GM19397 (cell line): ENCODE results near the gene IL37.

ENCODE experiments used
- ATAC-seq: cut with Tn5 transposase; IDR thresholded peaks from one replicate; pipeline ENCODE4 v1.9.1; 2021; ENCODE audit warnings: mild to moderate bottlenecking, moderate library complexity; ENCODE audit not compliant: unreplicated experiment

Gene IL37, protein sequence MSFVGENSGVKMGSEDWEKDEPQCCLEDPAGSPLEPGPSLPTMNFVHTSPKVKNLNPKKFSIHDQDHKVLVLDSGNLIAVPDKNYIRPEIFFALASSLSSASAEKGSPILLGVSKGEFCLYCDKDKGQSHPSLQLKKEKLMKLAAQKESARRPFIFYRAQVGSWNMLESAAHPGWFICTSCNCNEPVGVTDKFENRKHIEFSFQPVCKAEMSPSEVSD

DNA sequence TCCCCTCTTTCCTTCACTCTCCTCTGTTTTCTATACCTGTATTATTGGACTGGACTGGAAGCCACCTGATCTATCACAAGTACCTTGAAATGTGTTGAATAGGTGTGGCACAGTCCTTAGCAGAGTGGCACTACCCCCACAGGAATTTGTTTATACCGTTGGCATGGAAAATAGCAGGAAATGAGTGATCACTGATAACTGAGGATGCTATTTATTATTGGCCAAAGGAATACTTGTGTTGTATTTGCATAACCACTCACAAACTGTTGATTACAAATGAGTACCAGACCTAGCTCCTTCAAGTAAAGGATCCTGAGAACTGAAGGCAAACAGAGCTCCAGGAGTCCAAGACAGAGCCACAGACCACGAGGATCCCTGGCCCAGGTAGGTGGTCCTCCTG is at the start of gene IL37:
Gene IL37 (plus strand): TSS at position 301 of the 400 bp plus-strand sequence. CDS start 1,848 bp downstream, outside the sequence.
- ATAC-seq, result no peak

GRCh38 chr2:112864072-112864471 is 46.9 kb upstream of the IL37 start:
- ATAC-seq, result no peak

GRCh38 chr2:112866128-112866835 is 44.7 kb upstream of the IL37 start:
- no peak for ATAC-seq

DNA sequence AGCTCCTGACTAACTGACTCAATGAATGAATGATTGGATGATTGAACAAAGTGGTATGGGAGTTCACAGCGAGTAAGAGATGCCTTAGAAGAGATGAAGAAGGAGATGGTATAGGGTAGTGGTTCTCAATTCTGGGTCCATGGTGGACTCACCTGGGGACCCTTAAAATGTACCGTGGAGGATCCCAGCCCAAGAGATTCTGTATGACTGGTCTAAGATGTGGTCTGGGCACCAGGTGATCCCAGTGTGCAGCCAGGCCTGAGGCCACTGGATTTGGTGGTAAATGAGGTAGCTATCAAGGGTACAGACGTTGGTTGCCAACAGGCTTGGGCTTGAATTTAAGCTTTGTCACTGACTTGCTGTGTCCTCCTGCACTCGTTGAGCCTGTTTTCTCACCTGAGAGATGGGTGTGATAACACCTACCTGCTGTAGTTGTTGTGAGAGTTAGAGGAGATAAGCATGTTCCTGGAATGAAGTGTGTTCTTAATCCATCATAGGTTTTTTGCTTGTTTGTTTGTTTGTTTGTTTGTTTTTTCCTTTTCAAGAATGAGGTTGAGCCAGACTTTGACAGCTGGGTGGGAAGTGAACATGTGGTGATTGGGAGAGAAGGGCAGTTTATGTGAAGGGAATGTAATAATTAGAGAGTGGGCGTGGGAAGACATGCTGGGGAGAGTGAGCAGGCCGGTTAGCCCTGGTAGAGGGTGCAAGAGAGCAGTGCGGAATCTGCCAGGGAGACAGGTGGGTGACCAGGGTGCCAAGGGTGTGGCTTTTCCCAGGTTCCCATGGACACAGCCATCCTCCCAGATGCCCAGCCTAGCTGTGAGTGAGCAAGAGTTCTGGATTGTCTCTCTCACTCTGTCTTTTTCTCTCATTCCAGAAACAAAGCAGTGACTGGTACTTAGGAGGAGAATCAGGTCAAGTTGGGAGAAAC is 43.0 kb upstream of the IL37 start:
- no peak for ATAC-seq

- no peak for ATAC-seq
Observed at GRCh38 chr2:112869258-112869842, 41.6 kb upstream of the IL37 start.

- no peak for ATAC-seq
Observed at GRCh38 chr2:112870841-112871835, 39.8 kb upstream of the IL37 start.

- no peak for ATAC-seq
Observed at GRCh38 chr2:112876257-112876970, 34.6 kb upstream of the IL37 start.

GRCh38 chr2:112876971-112877361 is 34.0 kb upstream of the IL37 start:
- ATAC-seq, result no peak

DNA sequence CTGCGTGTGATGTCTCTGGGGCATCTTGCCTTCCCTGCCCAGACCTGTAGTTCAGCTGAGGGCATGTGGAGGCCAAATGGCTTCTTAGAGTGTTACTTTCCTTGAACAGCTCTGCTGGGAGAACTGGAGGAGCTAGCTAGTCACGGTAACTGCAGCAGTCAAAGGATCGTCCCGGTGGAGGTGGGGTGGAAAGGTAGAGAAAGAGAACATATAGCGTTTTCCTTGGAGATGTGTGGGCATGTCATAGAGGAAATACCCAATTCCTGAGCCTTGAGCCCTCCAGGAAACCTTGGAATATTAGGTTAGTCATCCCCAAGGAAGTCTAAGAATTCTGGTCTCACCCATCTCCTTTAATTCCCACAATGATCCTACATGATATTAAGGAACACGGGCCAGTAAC is 33.5 kb upstream of the IL37 start:
- ATAC-seq, result no peak

DNA sequence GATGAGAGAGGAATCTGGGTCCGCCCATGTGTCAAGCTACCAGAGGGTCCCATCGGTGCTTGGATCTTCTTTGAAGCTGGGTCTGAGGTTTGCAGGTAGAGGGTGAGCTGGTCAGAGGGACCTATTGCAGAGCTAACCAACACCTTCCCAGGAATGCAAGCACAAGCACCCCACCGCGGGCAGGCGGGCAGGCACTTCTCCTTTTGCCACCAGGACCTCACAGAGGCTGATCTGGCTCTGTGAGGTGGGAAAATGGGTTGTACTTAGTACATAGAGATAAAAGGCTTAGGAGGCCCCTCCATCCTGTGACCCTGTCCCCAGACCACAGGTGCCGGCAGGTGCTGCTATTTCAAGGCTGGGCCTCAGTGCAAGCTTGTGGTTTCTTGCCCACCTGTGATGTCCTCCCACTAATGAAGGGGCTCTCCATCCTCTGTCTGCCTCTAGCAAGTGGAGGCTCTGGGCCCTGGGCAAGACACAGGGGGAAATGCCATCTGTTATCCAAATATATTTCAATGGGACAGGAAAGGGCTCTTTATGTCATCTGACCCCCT is 31.4 kb upstream of the IL37 start:
- no peak for ATAC-seq

DNA sequence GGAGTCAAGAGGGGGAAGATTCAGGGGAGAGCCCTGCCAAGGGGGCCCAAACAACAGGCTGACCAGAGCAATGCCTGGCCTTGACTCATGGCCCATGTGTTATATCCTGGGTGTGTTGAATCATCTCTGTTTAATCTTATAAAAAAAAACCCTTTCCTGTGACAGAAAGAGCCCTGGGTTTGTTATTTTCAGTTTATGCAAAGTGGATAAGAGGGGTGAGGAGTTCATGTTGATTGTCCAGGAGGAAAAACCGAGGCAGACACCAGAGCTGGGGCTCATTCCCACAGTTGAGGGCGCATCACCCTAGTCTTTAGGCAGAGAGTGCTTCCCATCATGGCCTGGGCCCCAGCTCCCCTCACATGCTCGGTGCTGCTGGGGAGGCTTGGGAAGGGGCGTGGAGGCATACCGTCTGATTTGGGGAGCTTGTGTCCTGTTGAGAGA is 30.9 kb upstream of the IL37 start:
- ATAC-seq, result no peak

DNA sequence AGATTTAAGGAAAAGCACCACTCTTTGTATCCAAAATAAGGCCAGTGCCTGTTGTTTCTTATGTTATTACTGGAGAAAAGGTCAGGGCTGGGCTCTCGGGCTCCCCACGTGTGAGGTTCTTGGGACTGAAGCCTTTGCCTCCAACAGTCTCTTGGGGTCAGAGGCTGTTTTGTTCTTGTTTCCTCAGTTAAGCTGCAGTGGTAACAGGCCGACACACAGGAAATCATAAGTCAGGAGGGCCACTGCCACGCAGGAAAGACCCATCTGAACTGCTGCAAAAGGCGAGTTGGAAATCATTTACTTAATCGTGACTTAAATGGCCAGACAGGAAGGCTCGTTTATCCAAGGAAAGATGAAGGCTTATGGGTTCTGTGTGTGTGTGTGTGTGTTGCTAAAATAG is 30.3 kb upstream of the IL37 start:
- no peak for ATAC-seq

GRCh38 chr2:112881217-112881985 is 29.6 kb upstream of the IL37 start:
- ATAC-seq, result peak; percentile 60

GRCh38 chr2:112883669-112884068 is 27.3 kb upstream of the IL37 start:
- ATAC-seq, result no peak

GRCh38 chr2:112884869-112885505 is 26.0 kb upstream of the IL37 start:
- ATAC-seq, result no peak

DNA sequence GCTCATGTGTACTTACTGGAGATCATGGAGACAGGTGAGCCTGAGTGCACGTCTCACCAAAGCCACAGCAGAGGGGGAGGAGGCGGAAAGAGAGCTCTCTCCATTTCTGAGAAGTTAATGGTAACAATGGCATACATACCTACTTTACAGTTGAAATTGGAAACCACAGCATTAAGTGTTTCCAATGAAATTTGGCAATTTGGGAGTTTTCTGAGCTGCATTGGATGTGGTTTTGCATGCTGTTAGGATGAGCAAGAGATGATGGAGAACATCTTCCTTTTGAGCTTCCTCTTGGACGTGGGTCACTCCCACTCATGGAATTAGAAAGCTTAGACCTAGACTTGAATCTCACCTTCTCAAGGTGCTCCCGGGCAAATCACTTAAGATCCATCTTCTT is 25.5 kb upstream of the IL37 start:
- ATAC-seq, result no peak

- no peak for ATAC-seq
Observed at GRCh38 chr2:112886291-112886690, 24.7 kb upstream of the IL37 start.
